PFSK-1 (cell line): ENCODE results near the gene CALCOCO2. TPM values are rescaled to one million over a fixed set of nuclear protein-coding genes. Genes with fewer than 3 reads are reported as not detected.

ENCODE experiments used
- FOXP2 ChIP-seq: optimal IDR thresholded peaks from 2 replicates; pipeline ENCODE3; 2011; ENCODE audit warnings: borderline replicate concordance, control low read depth, inconsistent platforms; ENCODE audit not compliant: insufficient read depth; ENCODE audit errors: extremely low read length, extremely low read depth
- POLR2AphosphoS5 ChIP-seq: IDR thresholded peaks from 2 replicates; pipeline ENCODE4 v1.6.1; 2012; ENCODE audit warnings: low read depth, mild to moderate bottlenecking, control low read depth, low read length, moderate library complexity
- REST ChIP-seq, 2 experiments: IDR thresholded peaks; 2 replicates each; pipeline versions ENCODE4 v1.6.1 to v1.8.0; 2011 to 2012; ENCODE audit warnings: low read depth in 2 of 2, low read length in 2 of 2, control low read depth in 1 of 2, inconsistent platforms in 1 of 2, mild to moderate bottlenecking in 1 of 2, moderate library complexity in 1 of 2; ENCODE audit not compliant: insufficient read depth in 1 of 2
- SIN3A ChIP-seq: IDR thresholded peaks from 2 replicates; pipeline ENCODE4 v1.6.1; 2012; ENCODE audit warnings: mild to moderate bottlenecking, low read length, moderate library complexity, borderline replicate concordance; ENCODE audit not compliant: insufficient read depth
- TAF1 ChIP-seq: IDR thresholded peaks from 2 replicates; pipeline ENCODE4 v1.6.1; 2012; ENCODE audit warnings: low read length, control low read depth, borderline replicate concordance; ENCODE audit not compliant: insufficient read depth
- polyA plus RNA-seq: library from polyadenylated mRNA; unstranded; fragments of >200 nt; gene quantifications from one replicate; pipeline ENCODE4 v1.2.1, GENCODE V29; 2012; ENCODE audit warnings: low read depth, missing spikeins; ENCODE audit not compliant: insufficient read length

The CALCOCO2 gene
- polyA plus RNA-seq, result 93.2 TPM

- TF ChIP-seq POLR2AphosphoS5, result peak; percentile 64; the same call in 1 of the 2 replicates
- 0 out of 2 replicates have a peak, but pooled peaks have one; percentile 22 for TF ChIP-seq TAF1
- TF ChIP-seq REST (IDR thresholded peaks at IDR 0.05; ENCODE audit: insufficient read depth in 1 of 2, low read depth in 2 of 2, low read length in 2 of 2), result peak; percentile 64 to 84; a peak in 3 of 4 replicates
- TF ChIP-seq SIN3A, result no peak
- TF ChIP-seq FOXP2, result peak; percentile 90
Observed at GRCh38 chr17:48830840-48831548, at the start of gene CALCOCO2. Gene CALCOCO2 (plus strand): TSS chr17:48831035. CDS start chr17:48841708, 10,673 bp downstream.

- no peak for TF ChIP-seq SIN3A
- no peak for TF ChIP-seq FOXP2
- no peak for TF ChIP-seq POLR2AphosphoS5
- no peak for TF ChIP-seq REST (IDR thresholded peaks at IDR 0.05; ENCODE audit: insufficient read depth in 1 of 2, low read depth in 2 of 2, low read length in 2 of 2)
- no peak for TF ChIP-seq TAF1
Observed at GRCh38 chr17:48787828-48788227, 43.0 kb upstream of the CALCOCO2 start.

- no peak for TF ChIP-seq FOXP2
- no peak for TF ChIP-seq POLR2AphosphoS5
- TF ChIP-seq REST (IDR thresholded peaks at IDR 0.05; ENCODE audit: insufficient read depth in 1 of 2, low read depth in 2 of 2, low read length in 2 of 2), result no peak
- TF ChIP-seq TAF1, result no peak
- no peak for TF ChIP-seq SIN3A
Observed at GRCh38 chr17:48790607-48791127, 40.2 kb upstream of the CALCOCO2 start.

- no peak for TF ChIP-seq POLR2AphosphoS5
- TF ChIP-seq SIN3A, result no peak
- TF ChIP-seq TAF1, result no peak
- TF ChIP-seq REST (IDR thresholded peaks at IDR 0.05; ENCODE audit: insufficient read depth in 1 of 2, low read depth in 2 of 2, low read length in 2 of 2), result no peak
- TF ChIP-seq FOXP2, result no peak
Observed at GRCh38 chr17:48791128-48792032, 39.5 kb upstream of the CALCOCO2 start.
